ENCODE data around the gene CCL23. TPM values are rescaled to one million over a fixed set of nuclear protein-coding genes. Genes with fewer than 3 reads are reported as not detected.

CCL23 gene
- total RNA-seq, 4 donors from 2014 or later: 2.7 to 3.8 TPM; not detected in 2

DNA sequence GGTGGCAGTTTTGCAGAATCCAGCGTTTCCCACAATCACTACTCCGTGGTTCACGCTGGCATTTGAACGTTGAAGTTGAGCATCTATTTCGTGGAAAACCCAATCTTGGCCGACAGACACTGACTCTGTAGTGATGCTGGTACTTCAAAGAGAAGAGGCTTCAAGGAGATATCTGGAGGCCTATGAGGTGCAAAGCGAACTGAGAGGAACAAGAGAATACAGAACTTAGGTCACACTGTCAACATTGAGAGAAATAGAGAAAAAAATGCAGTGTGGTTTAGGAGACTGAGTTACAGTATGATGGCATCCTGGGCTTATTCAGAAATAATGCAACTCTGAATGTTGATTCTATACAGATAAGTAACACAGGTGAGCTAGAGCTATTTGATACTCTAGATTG is 52.5 kb downstream of the CCL23 start:
- H3K27ac ChIP-seq: no peak overlapping the region
- WGBS, 2 donors: 91 to 94% methylated on average over 7 of the region's 7 CpGs
- no peak overlapping the region for H3K4me3 ChIP-seq (replicated peaks in 1 of 3)
- no peak for DNase-seq
- no peaks in the 10 kb centered on the region for H3K36me3 ChIP-seq
- no peaks in the 10 kb centered on the region for H3K9me3 ChIP-seq
- H3K4me1 ChIP-seq: no peaks in the 10 kb centered on the region
- no peaks in the 10 kb centered on the region for H3K27me3 ChIP-seq
- intact Hi-C loops (cut with DNase I): no loop called here
- TF ChIP-seq POLR2A (IDR thresholded peaks at IDR 0.05): no peak
- TF ChIP-seq, protein P1, sequence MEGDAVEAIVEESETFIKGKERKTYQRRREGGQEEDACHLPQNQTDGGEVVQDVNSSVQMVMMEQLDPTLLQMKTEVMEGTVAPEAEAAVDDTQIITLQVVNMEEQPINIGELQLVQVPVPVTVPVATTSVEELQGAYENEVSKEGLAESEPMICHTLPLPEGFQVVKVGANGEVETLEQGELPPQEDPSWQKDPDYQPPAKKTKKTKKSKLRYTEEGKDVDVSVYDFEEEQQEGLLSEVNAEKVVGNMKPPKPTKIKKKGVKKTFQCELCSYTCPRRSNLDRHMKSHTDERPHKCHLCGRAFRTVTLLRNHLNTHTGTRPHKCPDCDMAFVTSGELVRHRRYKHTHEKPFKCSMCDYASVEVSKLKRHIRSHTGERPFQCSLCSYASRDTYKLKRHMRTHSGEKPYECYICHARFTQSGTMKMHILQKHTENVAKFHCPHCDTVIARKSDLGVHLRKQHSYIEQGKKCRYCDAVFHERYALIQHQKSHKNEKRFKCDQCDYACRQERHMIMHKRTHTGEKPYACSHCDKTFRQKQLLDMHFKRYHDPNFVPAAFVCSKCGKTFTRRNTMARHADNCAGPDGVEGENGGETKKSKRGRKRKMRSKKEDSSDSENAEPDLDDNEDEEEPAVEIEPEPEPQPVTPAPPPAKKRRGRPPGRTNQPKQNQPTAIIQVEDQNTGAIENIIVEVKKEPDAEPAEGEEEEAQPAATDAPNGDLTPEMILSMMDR (IDR thresholded peaks at IDR 0.05): no peak

DNA sequence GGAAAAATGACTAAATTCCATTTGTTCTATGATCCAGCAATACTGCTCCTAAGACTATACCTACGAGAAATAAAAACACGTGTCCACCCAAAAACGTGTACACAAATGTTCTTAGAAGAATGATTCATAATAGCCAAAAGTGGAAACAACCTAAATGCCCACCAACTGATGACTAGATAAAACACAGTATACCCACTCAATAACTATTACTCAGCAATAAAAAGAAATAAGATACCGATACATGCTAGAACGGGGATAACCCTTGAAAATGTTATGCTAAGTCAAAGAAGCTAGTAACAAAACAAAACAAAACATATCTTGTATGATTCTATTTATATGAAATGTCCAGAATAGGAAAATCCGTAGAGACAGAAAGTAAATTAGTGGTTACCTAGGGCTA is 54.1 kb downstream of the CCL23 start:
- intact Hi-C loops (cut with DNase I): no loop called here
- no peaks in the 10 kb centered on the region for H3K27me3 ChIP-seq
- no peaks in the 10 kb centered on the region for H3K9me3 ChIP-seq
- no peak overlapping the region for H3K27ac ChIP-seq
- H3K4me1 ChIP-seq: no peaks in the 10 kb centered on the region
- H3K4me3 ChIP-seq (replicated peaks in 1 of 3): no peak overlapping the region
- H3K36me3 ChIP-seq: no peaks in the 10 kb centered on the region
- no peak for DNase-seq
- TF ChIP-seq POLR2A (IDR thresholded peaks at IDR 0.05): no peak
- TF ChIP-seq, protein P1 (IDR thresholded peaks at IDR 0.05): no peak
- WGBS, 2 donors: 79 to 85% methylated on average over 6 of the region's 6 CpGs

Other genes with a start within 250 kb of the CCL23 start
- gene MMP28, start 222.3 kb downstream of the CCL23 start, total RNA-seq: 10 to 100 TPM; 12.4 to 48.0 (median 28.6) TPM
- 10 to 100 TPM; 55.9 to 79.8 (median 65.4) TPM for gene TAF15, start 208.5 kb downstream of the CCL23 start, total RNA-seq
- gene HEATR9, start 149.1 kb downstream of the CCL23 start, total RNA-seq: under 1 TPM in 1 of 4 donors, not detected in 3; 0.40 TPM
- gene CCL5, start 137.6 kb downstream of the CCL23 start, total RNA-seq: 1 to 10 TPM; 2.1 to 5.3 (median 3.8) TPM
- gene RDM1, start 87.2 kb downstream of the CCL23 start, total RNA-seq: under 1 TPM in 1 of 4 donors, not detected in 3; 0.93 TPM
- not detected for gene LYZL6, start 74.3 kb downstream of the CCL23 start, total RNA-seq
- gene CCL16, start 36.5 kb downstream of the CCL23 start, total RNA-seq: under 1 TPM in 1 of 4 donors, not detected in 3; 0.81 TPM
- gene CCL14, start 31.2 kb downstream of the CCL23 start, total RNA-seq: 10 to 100 TPM in 3 of 4 donors, 1 to 10 TPM in 1; 3.0 to 43.0 (median 23.2) TPM
- under 1 TPM in 1 of 4 donors, not detected in 3; 0.33 TPM for gene CCL15, start 16.4 kb downstream of the CCL23 start, total RNA-seq
- 1 to 10 TPM in 2 of 4 donors, under 1 TPM in 1, not detected in 1; 0.89 to 4.7 (median 2.5) TPM for gene CCL18, start 46.3 kb upstream of the CCL23 start, total RNA-seq
- gene CCL3, start 72.2 kb upstream of the CCL23 start, total RNA-seq: 1 to 10 TPM in 2 of 4 donors, not detected in 2; 1.7 to 3.9 TPM
- gene CCL4, start 85.9 kb upstream of the CCL23 start, total RNA-seq: 1 to 10 TPM in 2 of 4 donors, under 1 TPM in 1, not detected in 1; 0.78 to 4.3 (median 2.7) TPM
- gene TBC1D3B, start 158.7 kb upstream of the CCL23 start, total RNA-seq: 1 to 10 TPM in 1 of 4 donors, not detected in 3; 3.9 TPM
- not detected for gene CCL3L1, start 178.8 kb upstream of the CCL23 start, total RNA-seq
- gene CCL4L2, start 193.1 kb upstream of the CCL23 start, total RNA-seq: 1 to 10 TPM in 1 of 4 donors, not detected in 3; 2.3 TPM
- under 1 TPM in 1 of 4 donors, not detected in 3; 0.54 TPM for gene TBC1D3I, start 246.6 kb upstream of the CCL23 start, total RNA-seq

Measured in thyroid gland (tissue), 4 donors.